SKM-1 treated with dmso at 0.1 percent for 144 hours (cell line): ENCODE data around the gene ENTREP3.
A peak's percentile ranks its signal among the peaks of the same experiment; 100 is the strongest.
"Not testable (repeated sequence)": the region's sequence is repeated elsewhere in the genome, so short reads cannot be mapped to it uniquely, and the experiment has no call there.

Experiments used
- DNase-seq: peaks from one replicate; lab custom pipeline; 2025; ENCODE audit not compliant: unreplicated experiment; lab: John Stamatoyannopoulos, UW

Gene ENTREP3

DNA sequence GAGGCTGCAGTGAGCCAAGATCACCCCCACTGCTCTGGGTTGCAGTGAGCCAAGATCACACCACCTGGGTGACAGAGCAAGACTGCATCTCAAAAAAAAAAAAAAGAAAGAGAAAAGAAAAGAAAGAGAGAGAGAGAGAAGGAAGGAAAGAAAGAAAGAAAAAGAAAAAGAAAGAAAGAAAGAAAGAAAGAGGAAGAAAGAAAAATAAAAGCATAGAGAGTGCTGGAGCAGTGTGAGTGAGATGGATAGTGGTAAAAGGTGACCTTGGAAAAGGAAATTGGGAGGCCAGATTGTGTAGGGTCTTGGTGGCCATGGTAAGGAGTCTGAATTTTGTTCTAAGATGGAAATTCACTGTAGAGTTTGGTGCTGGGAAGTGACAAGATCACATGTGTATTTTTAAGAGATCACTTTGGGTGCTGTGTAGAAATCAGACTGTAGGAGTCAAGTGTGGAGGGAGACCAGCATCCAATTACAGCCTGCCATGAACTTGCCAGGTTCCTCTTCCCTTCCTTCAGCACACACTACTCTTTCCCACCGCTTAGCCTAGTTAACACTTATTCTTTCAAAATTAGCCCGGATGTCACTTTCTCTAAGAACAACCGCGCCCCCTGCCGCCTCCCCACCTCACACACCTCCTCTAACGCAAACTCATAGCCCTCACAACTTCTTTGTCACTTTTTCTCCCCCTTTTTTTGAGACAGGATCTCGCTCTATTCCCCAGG is 28.9 kb downstream of the ENTREP3 start:
- peak; percentile 96 for DNase-seq

DNA sequence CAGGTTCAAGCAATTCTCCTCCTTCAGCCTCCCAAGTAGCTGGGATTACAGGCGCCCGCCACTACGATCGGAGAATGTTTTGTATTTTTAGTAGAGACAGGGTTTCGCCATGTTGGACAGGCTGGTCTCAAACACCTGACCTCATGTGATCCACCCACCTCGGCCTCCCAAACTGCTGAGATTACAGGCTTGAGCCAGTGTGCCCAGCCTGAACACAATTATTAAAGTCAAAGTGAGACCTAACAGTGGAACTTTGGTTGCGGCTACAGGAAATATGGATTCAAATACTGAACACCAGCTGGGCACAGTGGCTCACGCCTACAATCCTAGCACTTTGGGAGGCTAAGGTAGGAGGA is 29.9 kb downstream of the ENTREP3 start:
- not testable (repeated sequence) for DNase-seq

- peak; percentile 51 for DNase-seq
These were observed 32.2 kb downstream of the ENTREP3 start for GRCh38 chr1:155223047-155223446.

DNA sequence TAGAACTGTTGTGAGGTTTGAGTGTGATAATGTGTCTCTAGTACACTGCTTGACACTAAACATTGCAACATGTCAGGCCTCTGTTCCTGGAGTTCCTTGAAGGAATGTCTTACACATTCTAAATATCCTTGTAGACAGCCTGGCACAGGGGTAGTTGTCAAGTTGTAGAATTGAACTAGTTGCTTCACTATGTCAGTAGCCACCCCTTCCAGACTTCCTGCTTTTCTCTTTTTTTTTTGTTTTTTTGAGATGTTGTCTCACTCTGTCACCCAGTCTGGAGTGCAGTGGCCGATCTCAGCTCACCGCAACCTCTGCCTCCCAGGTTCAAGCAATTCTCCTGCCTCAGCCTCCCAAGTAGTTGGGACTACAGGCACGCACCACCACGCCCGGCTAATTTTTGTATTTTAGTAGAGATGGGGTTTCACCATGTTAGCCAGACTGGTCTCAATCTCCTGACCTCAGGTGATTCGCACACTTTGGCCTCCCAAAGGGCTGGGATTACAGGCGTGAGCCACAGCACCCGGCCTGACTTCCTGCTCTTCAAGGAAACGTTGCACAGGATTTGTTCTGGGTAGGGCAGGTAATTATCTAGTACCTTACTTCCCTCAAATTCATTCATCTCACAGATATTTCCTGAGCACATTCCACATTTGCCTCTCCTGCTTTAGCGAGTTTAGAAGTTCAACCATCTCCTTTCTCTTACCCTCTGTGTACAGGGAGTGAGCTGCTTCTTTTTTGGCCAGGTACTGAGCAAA is 34.9 kb downstream of the ENTREP3 start:
- not testable (repeated sequence) for DNase-seq

- DNase-seq, result peak; percentile 86
These were observed 35.7 kb downstream of the ENTREP3 start for GRCh38 chr1:155219592-155220031.

- peak; percentile 28 for DNase-seq
These were observed 36.3 kb downstream of the ENTREP3 start for GRCh38 chr1:155218854-155219591.

GRCh38 chr1:155214702-155215101 is 40.6 kb downstream of the ENTREP3 start:
- DNase-seq, result not testable (repeated sequence)

- DNase-seq, result not testable (repeated sequence)
These were observed 43.2 kb downstream of the ENTREP3 start for GRCh38 chr1:155212051-155212440.

DNA sequence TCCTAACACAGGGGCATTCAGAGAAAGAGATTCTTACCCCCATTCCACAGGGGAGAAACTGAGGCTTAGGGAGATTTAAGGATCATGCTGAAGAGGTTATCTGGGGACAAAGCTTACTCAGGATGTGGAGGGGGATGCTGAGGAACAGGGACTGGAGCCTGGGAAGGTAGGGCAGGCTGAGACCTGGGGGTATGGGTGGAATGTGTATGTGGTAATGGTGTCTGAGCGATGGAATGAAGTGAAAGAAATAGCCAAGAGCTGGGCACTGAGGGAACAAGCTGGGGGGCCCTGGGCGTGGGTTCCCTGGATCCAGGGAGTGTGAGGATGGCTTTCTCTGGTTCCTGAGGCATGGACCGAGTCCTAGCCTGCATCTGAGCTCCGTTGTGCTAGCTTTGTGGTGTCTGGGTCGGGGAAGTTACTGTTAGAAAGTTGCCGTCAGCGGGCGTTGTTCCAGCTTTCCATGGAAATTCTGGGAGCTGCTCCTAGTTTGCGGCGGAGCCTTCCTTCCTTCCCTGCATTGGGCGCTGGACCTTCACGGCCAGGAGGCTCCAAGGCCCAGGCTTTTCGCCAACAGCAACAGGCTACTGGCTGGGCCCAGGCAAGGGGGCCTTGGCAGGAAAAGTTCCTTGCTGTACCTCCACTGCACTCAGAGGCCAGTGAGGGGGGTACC is 43.8 kb downstream of the ENTREP3 start:
- DNase-seq, result not testable (repeated sequence)

- DNase-seq, result peak; percentile 86
These were observed 44.8 kb downstream of the ENTREP3 start for GRCh38 chr1:155210314-155211104.

GRCh38 chr1:155209312-155209721 is 46.0 kb downstream of the ENTREP3 start:
- DNase-seq, result no peak

- DNase-seq, result peak; percentile 86
These were observed 46.6 kb downstream of the ENTREP3 start, which contains the start of gene MTX1 for GRCh38 chr1:155208541-155209311. TSS of gene MTX1 (plus strand) at chr1:155208695. CDS start at chr1:155208805, 110 bp downstream.

DNA sequence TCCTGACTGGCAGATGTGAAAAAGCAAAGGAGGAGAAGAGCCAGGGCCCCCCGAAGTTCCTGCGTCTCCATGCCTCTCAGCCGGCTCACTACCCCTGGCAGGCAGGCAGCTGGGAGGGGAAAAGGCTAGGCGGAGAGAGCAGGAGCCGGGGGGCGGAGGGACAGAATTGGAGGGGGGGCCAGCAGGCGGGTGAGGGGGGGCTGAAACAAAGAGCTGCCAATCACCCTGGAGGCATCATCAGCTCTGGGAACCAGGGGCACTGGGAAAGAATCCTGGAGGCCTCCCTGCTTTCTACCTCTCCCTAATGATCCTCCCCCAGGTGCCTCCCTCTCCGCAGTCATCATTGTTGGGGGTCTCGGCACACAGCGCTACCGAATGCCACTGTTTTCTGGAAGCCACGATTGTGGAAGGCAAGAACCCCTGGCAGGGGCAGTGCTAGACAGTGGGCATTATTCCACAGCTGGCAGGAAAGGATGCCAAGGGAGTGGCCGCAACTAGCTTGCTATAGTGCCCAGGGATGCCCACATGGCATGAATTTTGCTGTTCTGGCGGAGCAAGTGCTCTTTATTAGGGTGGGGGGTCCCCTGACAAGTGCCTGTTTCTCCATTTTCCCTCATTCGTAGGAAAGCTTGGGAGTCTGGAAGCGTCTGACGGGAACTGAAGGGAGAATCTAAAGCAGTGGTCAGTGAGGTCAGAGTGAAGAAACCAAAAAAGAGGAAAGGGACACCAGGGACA is 47.3 kb downstream of the ENTREP3 start, which contains the start of gene THBS3:
Gene THBS3, minus strand, starts transcription at position 92 of the 735 bp plus-strand sequence. Its CDS starts 21 bp downstream, at position 71.
- DNase-seq, result no peak

GRCh38 chr1:155206891-155207805 is 48.1 kb downstream of the ENTREP3 start:
- DNase-seq, result peak; percentile 83

- DNase-seq, result no peak
These were observed 49.2 kb downstream of the ENTREP3 start for GRCh38 chr1:155205969-155206593.

DNA sequence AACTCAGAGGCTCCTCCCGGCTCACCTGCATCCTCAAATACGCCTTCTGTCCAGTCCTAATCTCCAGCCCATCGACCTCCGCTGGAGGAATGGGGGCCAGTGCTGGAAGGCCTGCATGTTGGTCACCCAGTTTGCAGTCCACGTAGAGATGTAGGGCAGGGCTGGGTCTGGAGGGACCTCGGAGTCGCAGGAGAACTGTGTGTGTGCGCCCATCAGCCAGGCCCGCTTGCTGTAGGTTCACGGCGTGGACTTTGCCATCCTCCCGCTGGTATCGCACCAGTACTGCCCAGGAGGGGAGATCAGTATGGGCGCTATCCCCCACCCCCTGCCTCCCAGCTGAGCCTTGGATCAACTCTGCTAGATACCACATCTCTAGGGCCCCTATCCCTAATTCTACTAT is 50.2 kb downstream of the ENTREP3 start:
- no peak for DNase-seq
